Esophagus (tissue), 2 donors: ENCODE measurements around the gene FHOD3. TPM values are rescaled to one million over a fixed set of nuclear protein-coding genes. Genes with fewer than 3 reads are reported as not detected.

Experiments
- H3K27ac ChIP-seq, 2 donors: one replicate each; pipeline ENCODE4 v1.5.1; 2013; ENCODE audit warnings: low read depth in 2 of 2, mild to moderate bottlenecking in 2 of 2, inconsistent platforms in 1 of 2, low read length in 1 of 2, moderate library complexity in 1 of 2
- H3K27me3 ChIP-seq, 2 donors: one replicate each; pipeline ENCODE4 v1.6.1; 2013; ENCODE audit warnings: low read length in 2 of 2, control low read depth in 1 of 2, mild to moderate bottlenecking in 1 of 2; ENCODE audit not compliant: insufficient read depth in 2 of 2, control insufficient read depth in 1 of 2
- H3K36me3 ChIP-seq, 2 donors: one replicate each; pipeline ENCODE4 v1.6.1; 2013; ENCODE audit warnings: low read length in 1 of 2; ENCODE audit not compliant: control insufficient read depth in 2 of 2, insufficient read depth in 2 of 2
- H3K4me1 ChIP-seq, 2 donors: one replicate each; pipeline ENCODE4 v1.6.1; 2013; ENCODE audit warnings: low read length in 1 of 2; ENCODE audit not compliant: control insufficient read depth in 2 of 2, insufficient read depth in 2 of 2
- H3K4me3 ChIP-seq, 2 donors: one replicate each; pipeline ENCODE4 v1.5.1; 2013; ENCODE audit warnings: low read length in 2 of 2, mild to moderate bottlenecking in 2 of 2, low read depth in 1 of 2, moderate library complexity in 1 of 2
- H3K9me3 ChIP-seq, 2 donors: one replicate each; pipeline ENCODE4 v1.6.1; 2013; ENCODE audit warnings: mild to moderate bottlenecking in 2 of 2, low read depth in 1 of 2, low read length in 1 of 2, moderate library complexity in 1 of 2; ENCODE audit not compliant: control insufficient read depth in 2 of 2, insufficient read depth in 1 of 2
- WGBS, 2 donors: extraction: QIAGEN DNeasy Blood & Tissue Kit; methylation state at CpG; one replicate each; pipeline ENCODE4 v1.1.7; 2013; 5-methylcytosine and 5-hydroxymethylcytosine counted together
- polyA plus RNA-seq, 2 donors: library from polyadenylated mRNA; stranded (reverse); fragments of 200-250 nt; gene quantifications; one replicate each; pipeline ENCODE4 v1.2.3, GENCODE V29; 2013
- donor health status: healthy with polysubstance abuse.
- donor health status: Bipolar disorder and iron deficiency.

Gene FHOD3
- polyA plus RNA-seq, 2 donors, result 3.7 to 11.1 TPM

- Histone ChIP-seq H3K4me1 (no peaks in the 10 kb centered on the region), H3K27ac (no peak overlapping the region), H3K4me3 (no peak overlapping the region), H3K36me3 (no peaks in the 10 kb centered on the region), H3K27me3 (no peaks in the 10 kb centered on the region), H3K9me3 (no peaks in the 10 kb centered on the region)
- WGBS, 2 donors, result 84 to 86% methylated on average over 8 of the region's 8 CpGs
These were observed 218.7 kb downstream of the FHOD3 start for GRCh38 chr18:36516258-36516657.

- H3K4me1 ChIP-seq, result no peaks in the 10 kb centered on the region
- no peaks in the 10 kb centered on the region for H3K27me3 ChIP-seq
- H3K36me3 ChIP-seq, result no peaks in the 10 kb centered on the region
- 86 to 92% methylated on average over 2 of the region's 2 CpGs for WGBS, 2 donors
- no peaks in the 10 kb centered on the region for H3K9me3 ChIP-seq
- H3K4me3 ChIP-seq, result no peak overlapping the region
- H3K27ac ChIP-seq, result no peak overlapping the region
These were observed 219.2 kb downstream of the FHOD3 start for GRCh38 chr18:36516726-36517125.

GRCh38 chr18:36518839-36519238 is 221.3 kb downstream of the FHOD3 start:
- WGBS, 2 donors, result 68 to 70% methylated on average over 3 of the region's 3 CpGs
- H3K4me3 ChIP-seq, result no peak overlapping the region

GRCh38 chr18:36519358-36519757 is 221.8 kb downstream of the FHOD3 start:
- Histone ChIP-seq H3K27me3 (no peaks in the 10 kb centered on the region), H3K4me3 (no peak overlapping the region), H3K36me3 (no peaks in the 10 kb centered on the region), H3K9me3 (no peaks in the 10 kb centered on the region), H3K27ac (no peak overlapping the region), H3K4me1 (no peaks in the 10 kb centered on the region)
- WGBS, 2 donors, result 78 to 88% methylated on average over 3 of the region's 3 CpGs

More at GRCh38 chr18:36518839-36519238, 221.3 kb downstream of the FHOD3 start:
- H3K36me3 ChIP-seq, result no peaks in the 10 kb centered on the region
- H3K9me3 ChIP-seq, result no peaks in the 10 kb centered on the region
- no peak overlapping the region for H3K27ac ChIP-seq
- no peaks in the 10 kb centered on the region for H3K4me1 ChIP-seq
- no peaks in the 10 kb centered on the region for H3K27me3 ChIP-seq

GRCh38 chr18:36522509-36522908 is 225.0 kb downstream of the FHOD3 start:
- H3K9me3 ChIP-seq, result no peaks in the 10 kb centered on the region
- H3K27me3 ChIP-seq, result no peaks in the 10 kb centered on the region
- 91 to 93% methylated on average over 1 of the region's 1 CpG for WGBS, 2 donors
- no peaks in the 10 kb centered on the region for H3K36me3 ChIP-seq
- H3K4me1 ChIP-seq, result no peaks in the 10 kb centered on the region
- no peak overlapping the region for H3K4me3 ChIP-seq
- no peak overlapping the region for H3K27ac ChIP-seq

- H3K27ac ChIP-seq, result no peak overlapping the region
- no peak overlapping the region for H3K4me3 ChIP-seq
- no peaks in the 10 kb centered on the region for H3K36me3 ChIP-seq
- H3K4me1 ChIP-seq, result no peaks in the 10 kb centered on the region
- no peaks in the 10 kb centered on the region for H3K27me3 ChIP-seq
- WGBS, 2 donors, result 90 to 91% methylated on average over 3 of the region's 3 CpGs
- H3K9me3 ChIP-seq, result peaks cover 0 to 4% of the 10 kb centered on the region in 2 donors
These were observed 228.4 kb downstream of the FHOD3 start for GRCh38 chr18:36525913-36526312.

- no peak overlapping the region for H3K4me3 ChIP-seq
- H3K4me1 ChIP-seq, result peaks cover 0 to 2% of the 10 kb centered on the region in 2 donors
- H3K27ac ChIP-seq, result no peak overlapping the region
- H3K36me3 ChIP-seq, result no peaks in the 10 kb centered on the region
- H3K27me3 ChIP-seq, result no peaks in the 10 kb centered on the region
- 84 to 89% methylated on average over 4 of the region's 4 CpGs for WGBS, 2 donors
- H3K9me3 ChIP-seq, result peaks cover 0 to 4% of the 10 kb centered on the region in 2 donors
These were observed 229.1 kb downstream of the FHOD3 start for GRCh38 chr18:36526611-36527010.

GRCh38 chr18:36527051-36527450 is 229.5 kb downstream of the FHOD3 start:
- WGBS, 2 donors, result 85 to 87% methylated on average over 6 of the region's 6 CpGs
- peaks cover 0 to 3% of the 10 kb centered on the region in 2 donors for H3K4me1 ChIP-seq
- H3K36me3 ChIP-seq, result no peaks in the 10 kb centered on the region

GRCh38 chr18:36527740-36528455 is 230.4 kb downstream of the FHOD3 start:
- Histone ChIP-seq H3K4me1 (peaks cover 0 to 8% of the 10 kb centered on the region in 2 donors), H3K36me3 (no peaks in the 10 kb centered on the region), H3K27ac (no peak overlapping the region), H3K9me3 (peaks cover 0 to 4% of the 10 kb centered on the region in 2 donors), H3K4me3 (no peak overlapping the region), H3K27me3 (no peaks in the 10 kb centered on the region)
- WGBS, 2 donors, result 73 to 86% methylated on average over 2 of the region's 2 CpGs

More at GRCh38 chr18:36527051-36527450, 229.5 kb downstream of the FHOD3 start:
- Histone ChIP-seq H3K27me3 (no peaks in the 10 kb centered on the region), H3K9me3 (peaks cover 0 to 4% of the 10 kb centered on the region in 2 donors), H3K27ac (no peak overlapping the region), H3K4me3 (no peak overlapping the region)

GRCh38 chr18:36529747-36530146 is 232.2 kb downstream of the FHOD3 start:
- no peak overlapping the region for H3K27ac ChIP-seq
- H3K4me1 ChIP-seq, result peaks cover 0 to 15% of the 10 kb centered on the region in 2 donors
- WGBS, 2 donors, result 95 to 96% methylated on average over 8 of the region's 8 CpGs
- no peaks in the 10 kb centered on the region for H3K27me3 ChIP-seq
- H3K4me3 ChIP-seq, result no peak overlapping the region
- no peaks in the 10 kb centered on the region for H3K36me3 ChIP-seq
- H3K9me3 ChIP-seq, result peaks cover 0 to 4% of the 10 kb centered on the region in 2 donors
